Endodermal cell (in vitro differentiated cells): ENCODE measurements around the gene GPR39. TPM values are rescaled to one million over a fixed set of nuclear protein-coding genes. Genes with fewer than 3 reads are reported as not detected.

Source experiments
- DNase-seq: peaks from one replicate; pipeline ENCODE4 v3.0.0-alpha.2; 2017
- H3K27ac ChIP-seq: 2 replicates; pipeline ENCODE4 v1.5.1; 2013; ENCODE audit warnings: mild to moderate bottlenecking, low read depth, low read length, moderate library complexity
- H3K27me3 ChIP-seq: 2 replicates; pipeline ENCODE4 v1.6.1; 2013; ENCODE audit warnings: mild to moderate bottlenecking, low read length, moderate library complexity; ENCODE audit not compliant: insufficient read depth, control insufficient read depth, poor library complexity, severe bottlenecking
- H3K36me3 ChIP-seq: 2 replicates; pipeline ENCODE4 v1.7.0; 2013; ENCODE audit warnings: mild to moderate bottlenecking, low read length, moderate library complexity; ENCODE audit not compliant: control insufficient read depth, insufficient read depth
- H3K4me1 ChIP-seq: one replicate; pipeline ENCODE4 v1.7.0; 2013; ENCODE audit warnings: low read length; ENCODE audit not compliant: control insufficient read depth, insufficient read depth
- H3K4me3 ChIP-seq: 2 replicates; pipeline ENCODE4 v1.5.1; 2013; ENCODE audit warnings: mild to moderate bottlenecking, low read length, moderate library complexity
- H3K9ac ChIP-seq: 2 replicates; pipeline ENCODE4 v1.6.1; 2013; ENCODE audit warnings: mild to moderate bottlenecking, low read length, moderate library complexity; ENCODE audit not compliant: poor library complexity, severe bottlenecking; ENCODE audit errors: extremely low read depth
- H3K9me3 ChIP-seq: 2 replicates; pipeline ENCODE4 v1.6.1; 2013; ENCODE audit warnings: mild to moderate bottlenecking, low read length, moderate library complexity; ENCODE audit not compliant: control insufficient read depth
- H3K27ac Mint-ChIP-seq: 2 replicates; pipeline ENCODE4 v1.8.0; 2020; ENCODE audit warnings: mixed read lengths
- H3K27me3 Mint-ChIP-seq: 2 replicates; pipeline ENCODE4 v1.8.0; 2021; ENCODE audit warnings: mild to moderate bottlenecking, mixed read lengths; ENCODE audit not compliant: insufficient read depth
- H3K36me3 Mint-ChIP-seq: 2 replicates; pipeline ENCODE4 v1.8.0; 2020; ENCODE audit warnings: low read depth, mixed read lengths
- H3K4me1 Mint-ChIP-seq: 2 replicates; pipeline ENCODE4 v1.8.0; 2020; ENCODE audit warnings: mixed read lengths
- H3K4me3 Mint-ChIP-seq: 2 replicates; pipeline ENCODE4 v1.8.0; 2020; ENCODE audit warnings: mild to moderate bottlenecking, moderate library complexity, mixed read lengths
- H3K9me3 Mint-ChIP-seq: 2 replicates; pipeline ENCODE4 v1.8.0; 2020; ENCODE audit warnings: mild to moderate bottlenecking, mixed read lengths
- CTCF ChIP-seq: fragments of 200-600 bp; sonication (generic); conservative IDR thresholded peaks from 2 replicates; pipeline ENCODE4 v1.5.0; 2021; ENCODE audit warnings: antibody characterized with exemption, mild to moderate bottlenecking
- WGBS, 2 experiments: methylation state at CpG; one replicate each; pipeline versions ENCODE4 v1.1.5 to v1.1.7; 2013; ENCODE audit warnings: missing lambda C conversion rate in 2 of 2, mixed read lengths in 1 of 2; ENCODE audit not compliant: insufficient coverage in 1 of 2, insufficient read length in 1 of 2; 5-methylcytosine and 5-hydroxymethylcytosine counted together
- total RNA-seq, 2 donors: library from RNA; stranded (reverse); fragmentation: NEBNext Ultra II Directional in 1 of 2; extraction: Animal tissue kit (Norgen Biotek cat#: 25700) in 1 of 2; gene quantifications; 2 replicates in 1 of 2; 3 replicates in 1 of 2; pipeline ENCODE4 v1.2.1, GENCODE V29; 2021

GPR39 gene
- total RNA-seq, 2 donors from 2014 or later = 9.4 to 14.6 TPM

GRCh38 chr2:132557694-132558093, 141.1 kb downstream of the GPR39 start:
- no peaks in the 10 kb centered on the region for H3K9me3 Mint-ChIP-seq
- H3K4me3 ChIP-seq = no peak overlapping the region
- no peak overlapping the region for H3K9ac ChIP-seq
- H3K9me3 ChIP-seq = no peaks in the 10 kb centered on the region
- 88% methylated on average over 9 of the region's 9 CpGs; no CpG with 5 or more reads in 1 of the 2 experiments for WGBS, 2 experiments
- peaks cover 14% of the 10 kb centered on the region for H3K4me1 ChIP-seq
- no peak overlapping the region for H3K27ac ChIP-seq
- no peaks in the 10 kb centered on the region for H3K27me3 Mint-ChIP-seq
- no peaks in the 10 kb centered on the region for H3K36me3 Mint-ChIP-seq
- H3K27me3 ChIP-seq = no peaks in the 10 kb centered on the region
- no peak for DNase-seq
- TF ChIP-seq CTCF = no peak
- no peak overlapping the region for H3K27ac Mint-ChIP-seq
- H3K4me3 Mint-ChIP-seq = no peak overlapping the region
- no peaks in the 10 kb centered on the region for H3K36me3 ChIP-seq
- H3K4me1 Mint-ChIP-seq = peaks cover 16% of the 10 kb centered on the region

- DNase-seq = no peak
- H3K36me3 Mint-ChIP-seq = no peaks in the 10 kb centered on the region
- Histone ChIP-seq H3K4me1 (peaks cover 6% of the 10 kb centered on the region), H3K36me3 (no peaks in the 10 kb centered on the region), H3K27me3 (no peaks in the 10 kb centered on the region), H3K27ac (no peak overlapping the region), H3K4me3 (no peak overlapping the region), H3K9ac (no peak overlapping the region), H3K9me3 (no peaks in the 10 kb centered on the region)
- no peak for TF ChIP-seq CTCF
- no peak overlapping the region for H3K27ac Mint-ChIP-seq
- no peak overlapping the region for H3K4me3 Mint-ChIP-seq
- no peaks in the 10 kb centered on the region for H3K27me3 Mint-ChIP-seq
- H3K9me3 Mint-ChIP-seq = no peaks in the 10 kb centered on the region
- 94% methylated on average over 12 of the region's 12 CpGs for WGBS, 2 experiments
- H3K4me1 Mint-ChIP-seq = peaks cover 19% of the 10 kb centered on the region
These were observed 142.7 kb downstream of the GPR39 start for GRCh38 chr2:132559326-132559725.

GRCh38 chr2:132559921-132560320, 143.3 kb downstream of the GPR39 start:
- H3K9ac ChIP-seq = no peak overlapping the region
- Mint-ChIP-seq H3K36me3 (no peaks in the 10 kb centered on the region), H3K27me3 (no peaks in the 10 kb centered on the region), H3K4me1 (peaks cover 19% of the 10 kb centered on the region), H3K4me3 (no peak overlapping the region), H3K9me3 (no peaks in the 10 kb centered on the region), H3K27ac (no peak overlapping the region)
- H3K27me3 ChIP-seq = no peaks in the 10 kb centered on the region
- no peaks in the 10 kb centered on the region for H3K36me3 ChIP-seq
- DNase-seq = no peak
- peaks cover 5% of the 10 kb centered on the region for H3K4me1 ChIP-seq
- no peak for TF ChIP-seq CTCF
- no peak overlapping the region for H3K27ac ChIP-seq
- 88 to 92% methylated on average over 2 of the region's 2 CpGs for WGBS, 2 experiments
- H3K9me3 ChIP-seq = no peaks in the 10 kb centered on the region
- no peak overlapping the region for H3K4me3 ChIP-seq
